ENCODE measurements around the gene SNN. TPM values are rescaled to one million over a fixed set of nuclear protein-coding genes. Genes with fewer than 3 reads are reported as not detected.

SNN gene
- total RNA-seq (2014; rRNA removed; shearing (Covaris generic)), result 9.5 and 10.2 TPM in 2 replicates
- polyA plus RNA-seq (2015; cell fraction: cytosol; rRNA removed), result 7.6 and 7.9 TPM in 2 replicates
- 2.4 and 2.7 TPM in 2 replicates for polyA plus RNA-seq (2015; cell fraction: nucleus; rRNA removed)

- peak; percentile 32 for DNase-seq (ENCODE audit: low read depth)
These were observed at the start of gene SNN for GRCh38 chr16:11667824-11668622. Gene SNN (plus strand): TSS chr16:11668455. CDS start chr16:11676060, 7,605 bp downstream.

- no peak for DNase-seq (ENCODE audit: low read depth)
These were observed 48.9 kb upstream of the SNN start for GRCh38 chr16:11619327-11619851.

GRCh38 chr16:11620243-11621003 lies 47.8 kb upstream of the SNN start:
- no peak for DNase-seq (ENCODE audit: low read depth)

GRCh38 chr16:11621539-11621919 lies 46.7 kb upstream of the SNN start:
- no peak for DNase-seq (ENCODE audit: low read depth)

GRCh38 chr16:11621920-11622651 lies 46.2 kb upstream of the SNN start:
- DNase-seq (ENCODE audit: low read depth), result no peak

- no peak for DNase-seq (ENCODE audit: low read depth)
These were observed 44.0 kb upstream of the SNN start for GRCh38 chr16:11624205-11624604.

- no peak for DNase-seq (ENCODE audit: low read depth)
These were observed 43.3 kb upstream of the SNN start for GRCh38 chr16:11624636-11625607.

GRCh38 chr16:11625769-11626168 lies 42.5 kb upstream of the SNN start:
- DNase-seq (ENCODE audit: low read depth), result no peak

GRCh38 chr16:11626657-11627291 lies 41.5 kb upstream of the SNN start:
- no peak for DNase-seq (ENCODE audit: low read depth)

- no peak for DNase-seq (ENCODE audit: low read depth)
These were observed 41.0 kb upstream of the SNN start for GRCh38 chr16:11627292-11627663.

GRCh38 chr16:11627822-11628457 lies 40.3 kb upstream of the SNN start:
- DNase-seq (ENCODE audit: low read depth), result peak; percentile 84

GRCh38 chr16:11629071-11630030 lies 38.9 kb upstream of the SNN start:
- DNase-seq (ENCODE audit: low read depth), result no peak

- no peak for DNase-seq (ENCODE audit: low read depth)
These were observed 38.0 kb upstream of the SNN start for GRCh38 chr16:11630046-11630767.

- no peak for DNase-seq (ENCODE audit: low read depth)
These were observed 37.5 kb upstream of the SNN start for GRCh38 chr16:11630768-11631056.

- DNase-seq (ENCODE audit: low read depth), result no peak
These were observed 37.0 kb upstream of the SNN start for GRCh38 chr16:11631214-11631613.

GRCh38 chr16:11632455-11632939 lies 35.8 kb upstream of the SNN start:
- DNase-seq (ENCODE audit: low read depth), result no peak

- no peak for DNase-seq (ENCODE audit: low read depth)
These were observed 35.1 kb upstream of the SNN start for GRCh38 chr16:11633113-11633512.

- DNase-seq (ENCODE audit: low read depth), result no peak
These were observed 33.9 kb upstream of the SNN start for GRCh38 chr16:11634312-11634711.
